LNCAP (cell line): ENCODE measurements around the gene MCOLN1.

Experiments
- CTCF ChIP-seq: fragments of 450-650 bp; IDR thresholded peaks from 2 replicates; pipeline ENCODE4 v1.5.1; 2017; ENCODE audit warnings: mild to moderate bottlenecking

Gene MCOLN1

DNA sequence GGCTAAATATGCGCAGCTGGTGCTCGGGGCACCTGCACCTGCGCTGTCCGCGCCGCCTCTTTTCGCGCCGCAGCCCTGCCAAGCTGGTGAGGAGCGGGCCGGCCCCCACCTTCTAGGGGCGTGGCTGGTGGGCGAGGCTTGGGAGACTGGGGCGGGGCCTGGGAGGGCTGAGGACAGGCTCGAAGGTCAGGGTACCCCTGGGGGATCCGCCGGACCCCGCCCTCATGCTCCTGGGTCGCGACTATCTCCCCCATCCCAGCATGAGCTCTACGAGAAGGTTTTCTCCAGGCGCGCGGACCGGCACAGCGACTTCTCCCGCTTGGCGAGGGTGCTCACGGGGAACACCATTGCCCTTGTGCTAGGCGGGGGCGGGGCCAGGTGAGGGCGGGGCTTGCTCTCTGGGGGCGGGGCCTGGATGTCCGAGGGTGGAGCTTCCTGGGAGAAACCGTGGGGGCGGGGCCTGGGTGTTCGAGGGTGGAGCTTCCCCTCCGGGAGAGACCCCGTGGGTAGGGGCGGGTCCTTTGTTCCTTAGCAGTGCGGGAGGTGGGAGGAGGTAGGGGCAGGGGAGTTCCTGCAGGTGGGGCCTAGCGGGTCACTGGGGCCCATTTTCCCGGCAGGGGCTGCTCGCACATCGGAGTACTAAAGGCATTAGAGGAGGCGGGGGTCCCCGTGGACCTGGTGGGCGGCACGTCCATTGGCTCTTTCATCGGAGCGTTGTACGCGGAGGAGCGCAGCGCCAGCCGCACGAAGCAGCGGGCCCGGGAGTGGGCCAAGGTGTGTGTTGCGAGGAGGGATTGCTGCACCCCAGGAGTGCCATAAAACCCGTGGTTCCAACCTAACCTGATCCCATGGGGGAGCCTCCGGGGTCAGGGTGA, 32.8 kb downstream of the MCOLN1 start:
- TF ChIP-seq CTCF, result no peak

- TF ChIP-seq CTCF, result no peak
Observed at GRCh38 chr19:7556696-7557315, 34.4 kb downstream of the MCOLN1 start.

DNA sequence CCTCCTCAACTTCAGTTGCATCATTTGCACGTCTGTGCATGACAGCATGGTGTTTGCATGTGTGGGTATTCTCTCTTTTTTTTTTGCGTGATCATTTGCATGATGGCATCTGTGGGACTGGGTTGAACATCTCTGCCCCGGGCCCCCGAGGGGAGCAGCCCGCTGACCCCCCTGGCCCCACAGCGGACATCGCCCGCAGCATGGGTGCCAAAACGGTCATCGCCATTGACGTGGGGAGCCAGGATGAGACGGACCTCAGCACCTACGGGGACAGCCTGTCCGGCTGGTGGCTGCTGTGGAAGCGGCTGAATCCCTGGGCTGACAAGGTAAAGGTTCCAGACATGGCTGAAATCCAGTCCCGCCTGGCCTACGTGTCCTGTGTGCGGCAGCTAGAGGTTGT, 36.2 kb downstream of the MCOLN1 start:
- no peak for TF ChIP-seq CTCF

DNA sequence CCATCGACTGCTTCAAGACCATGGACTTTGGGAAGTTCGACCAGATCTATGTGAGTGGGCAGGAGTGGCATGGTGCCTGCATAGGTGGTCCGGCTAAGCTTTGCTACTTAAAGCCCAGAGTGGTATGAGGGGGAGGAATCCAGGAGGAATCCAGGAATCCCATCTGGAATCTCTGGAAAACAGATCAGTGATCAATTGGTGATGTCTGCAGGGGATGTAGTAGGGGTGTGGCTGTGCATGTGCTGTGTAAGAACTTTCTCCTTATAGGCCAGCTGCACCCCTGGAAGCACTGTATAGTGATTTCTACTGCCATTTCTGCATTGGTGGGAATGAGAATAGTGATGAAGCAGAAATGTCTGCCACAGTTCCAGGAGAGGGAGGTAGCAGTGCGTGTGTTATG, 36.7 kb downstream of the MCOLN1 start:
- TF ChIP-seq CTCF, result no peak

DNA sequence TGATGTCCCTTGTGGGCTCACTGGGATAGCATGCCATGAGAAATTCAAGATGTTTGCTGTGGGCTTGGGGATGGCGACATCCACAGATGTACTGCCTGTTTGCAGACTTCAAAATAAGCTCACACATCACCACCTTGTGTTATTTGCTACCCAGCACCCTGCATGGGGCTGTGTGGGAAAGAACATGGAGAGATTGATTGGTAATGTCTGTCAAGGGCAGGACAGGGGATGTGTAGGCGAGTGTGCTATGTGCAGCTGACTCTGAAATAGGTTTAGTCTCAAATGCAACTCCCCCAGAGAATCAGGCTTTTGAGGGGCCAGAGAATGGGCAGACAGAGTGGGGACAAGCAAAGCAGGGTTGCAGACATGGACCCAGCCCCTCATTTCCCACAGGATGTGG, 37.8 kb downstream of the MCOLN1 start:
- TF ChIP-seq CTCF, result no peak

DNA sequence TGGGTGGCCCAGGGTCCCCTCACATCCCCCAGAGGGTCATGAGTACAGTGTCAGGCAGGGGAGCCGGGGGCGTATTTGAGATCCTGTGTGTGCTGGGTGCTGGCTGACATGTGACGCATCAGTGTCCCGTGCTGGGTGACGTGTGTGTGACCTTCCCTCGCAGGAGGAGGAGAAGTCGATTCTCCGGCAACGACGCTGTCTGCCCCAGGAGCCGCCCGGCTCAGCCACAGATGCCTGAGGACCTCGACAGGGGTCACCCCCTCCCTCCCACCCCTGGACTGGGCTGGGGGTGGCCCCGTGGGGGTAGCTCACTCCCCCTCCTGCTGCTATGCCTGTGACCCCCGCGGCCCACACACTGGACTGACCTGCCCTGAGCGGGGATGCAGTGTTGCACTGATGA, 38.9 kb downstream of the MCOLN1 start:
- TF ChIP-seq CTCF, result no peak

DNA sequence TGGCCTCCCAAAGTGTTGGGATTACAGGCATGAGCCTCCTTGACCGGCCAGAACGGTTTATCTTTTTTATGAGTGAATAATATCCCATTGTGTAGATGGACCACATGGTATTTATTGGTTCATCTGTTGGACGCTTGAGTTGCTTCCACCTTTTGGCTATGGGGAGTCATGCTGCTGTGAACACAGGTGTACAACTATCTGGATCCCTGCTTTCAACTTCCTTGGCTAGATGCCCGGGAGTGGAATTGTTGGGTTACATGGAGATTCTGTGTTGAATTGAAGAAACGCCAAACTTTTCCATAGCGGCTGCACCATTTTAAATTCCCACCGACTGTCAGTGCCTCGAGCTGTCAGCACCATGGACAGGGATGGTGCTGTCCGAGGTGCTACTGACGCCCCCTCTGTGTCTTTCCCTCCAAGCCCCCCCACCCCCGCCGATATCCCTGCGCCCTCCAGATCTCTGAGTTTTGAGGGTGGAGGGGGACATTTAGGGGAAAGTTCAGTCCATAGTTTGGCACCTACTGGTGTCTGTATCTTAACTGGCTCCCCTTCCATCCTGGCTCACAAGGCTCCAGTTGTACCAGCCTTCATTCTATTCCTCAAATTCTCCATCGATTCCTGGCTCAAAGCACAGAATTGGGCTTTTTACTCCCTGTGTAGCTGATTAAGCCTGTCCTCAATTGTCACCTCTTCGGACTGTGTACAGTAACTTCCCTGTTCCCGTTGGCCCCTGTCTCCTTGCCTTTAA, 40.4 kb downstream of the MCOLN1 start:
- no peak for TF ChIP-seq CTCF
